HL-60 (cell line): ENCODE results near the gene DDX25.

Experiments used
- GABPA ChIP-seq: IDR thresholded peaks from 2 replicates; pipeline ENCODE4 v1.6.1; 2012; ENCODE audit warnings: low read depth
- POLR2AphosphoS5 ChIP-seq: IDR thresholded peaks from 2 replicates; pipeline ENCODE4 v1.6.1; 2012; ENCODE audit warnings: low read depth
- REST ChIP-seq: IDR thresholded peaks from 2 replicates; pipeline ENCODE4 v1.6.1; 2012; ENCODE audit warnings: low read depth; ENCODE audit not compliant: insufficient replicate concordance
- TF ChIP-seq, protein P1 (sequence below): IDR thresholded peaks from one replicate; pipeline ENCODE4 v1.5.1; 2011; ENCODE audit warnings: low read length, control low read depth, inconsistent platforms; ENCODE audit not compliant: insufficient read depth

GRCh38 chr11:125952559-125952958, 48.3 kb downstream of the DDX25 start:
- TF ChIP-seq, protein P1, sequence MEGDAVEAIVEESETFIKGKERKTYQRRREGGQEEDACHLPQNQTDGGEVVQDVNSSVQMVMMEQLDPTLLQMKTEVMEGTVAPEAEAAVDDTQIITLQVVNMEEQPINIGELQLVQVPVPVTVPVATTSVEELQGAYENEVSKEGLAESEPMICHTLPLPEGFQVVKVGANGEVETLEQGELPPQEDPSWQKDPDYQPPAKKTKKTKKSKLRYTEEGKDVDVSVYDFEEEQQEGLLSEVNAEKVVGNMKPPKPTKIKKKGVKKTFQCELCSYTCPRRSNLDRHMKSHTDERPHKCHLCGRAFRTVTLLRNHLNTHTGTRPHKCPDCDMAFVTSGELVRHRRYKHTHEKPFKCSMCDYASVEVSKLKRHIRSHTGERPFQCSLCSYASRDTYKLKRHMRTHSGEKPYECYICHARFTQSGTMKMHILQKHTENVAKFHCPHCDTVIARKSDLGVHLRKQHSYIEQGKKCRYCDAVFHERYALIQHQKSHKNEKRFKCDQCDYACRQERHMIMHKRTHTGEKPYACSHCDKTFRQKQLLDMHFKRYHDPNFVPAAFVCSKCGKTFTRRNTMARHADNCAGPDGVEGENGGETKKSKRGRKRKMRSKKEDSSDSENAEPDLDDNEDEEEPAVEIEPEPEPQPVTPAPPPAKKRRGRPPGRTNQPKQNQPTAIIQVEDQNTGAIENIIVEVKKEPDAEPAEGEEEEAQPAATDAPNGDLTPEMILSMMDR = no peak
- TF ChIP-seq GABPA = no peak
- TF ChIP-seq POLR2AphosphoS5 = no peak
- no peak for TF ChIP-seq REST
